B cell (primary cell): ENCODE data around the gene SACM1L. TPM values are rescaled to one million over a fixed set of nuclear protein-coding genes. Genes with fewer than 3 reads are reported as not detected.
"Not testable (repeated sequence)": the region's sequence is repeated elsewhere in the genome, so short reads cannot be mapped to it uniquely, and the experiment has no call there.

ENCODE experiments used
- ATAC-seq: fragments of 200-7000 bp; cut with Tn5 transposase; one replicate; pipeline ENCODE4 v1.10.0; 2021; ENCODE audit warnings: low read depth, mild to moderate bottlenecking, moderate number of reproducible peaks, moderate library complexity
- CTCF ChIA-PET: fragments of 350-600 bp; sonication (Branson Sonifier 250); formaldehyde crosslinking; loops from one replicate; lab custom pipeline; 2021; ENCODE audit warnings: antibody characterized with exemption, inconsistent platforms; lab: Charles Lee
- POLR2A ChIA-PET: fragments of 350-600 bp; sonication (Branson Sonifier 250); formaldehyde crosslinking; loops from one replicate; lab custom pipeline; 2021; ENCODE audit warnings: antibody characterized with exemption; lab: Charles Lee
- DNase-seq: peaks from one replicate; pipeline ENCODE4 v3.0.0; 2013
- H2AFZ ChIP-seq: 2 replicates; pipeline ENCODE4 v1.6.1; 2012; ENCODE audit warnings: mild to moderate bottlenecking, low read depth, low read length; ENCODE audit not compliant: insufficient read depth, poor library complexity, severe bottlenecking
- H3K27ac ChIP-seq, 2 donors: 1 replicate in 1 of 2; 2 replicates in 1 of 2; pipeline ENCODE4 v1.5.1; 2012 to 2013; ENCODE audit warnings: low read length in 2 of 2, mild to moderate bottlenecking in 2 of 2, moderate library complexity in 1 of 2
- H3K27me3 ChIP-seq, 4 experiments: fragments of 200-600 bp in 1 of 4; sonication (generic) in 1 of 4; replicated peaks in 1 of 4; 1 replicate in 2 of 4; 2 replicates in 2 of 4; pipeline versions ENCODE4 v1.6.1 to v1.7.0; 2013 to 2016; ENCODE audit warnings: low read length in 3 of 4, mild to moderate bottlenecking in 2 of 4, mixed read lengths in 1 of 4, moderate library complexity in 1 of 4; ENCODE audit not compliant: insufficient read depth in 4 of 4, control insufficient read depth in 3 of 4; ENCODE audit errors: control extremely low read depth in 1 of 4
- H3K36me3 ChIP-seq, 2 experiments: replicated peaks in 1 of 2; 1 replicate in 1 of 2; 2 replicates in 1 of 2; pipeline versions ENCODE4 v1.6.1 to v1.7.1; 2013; ENCODE audit warnings: low read length in 1 of 2; ENCODE audit not compliant: insufficient read depth in 2 of 2, control insufficient read depth in 1 of 2; ENCODE audit errors: control extremely low read depth in 1 of 2, extremely low read depth in 1 of 2
- H3K4me1 ChIP-seq, 2 donors: fragments of 200-600 bp in 1 of 2; sonication (generic) in 1 of 2; 1 replicate in 1 of 2; 2 replicates in 1 of 2; pipeline versions ENCODE4 v1.5.1 to v1.6.1; 2013 to 2017; ENCODE audit warnings: low read length in 2 of 2; ENCODE audit not compliant: control insufficient read depth in 2 of 2, insufficient read depth in 2 of 2
- H3K4me2 ChIP-seq: replicated peaks from 2 replicates; pipeline ENCODE3; 2012; ENCODE audit warnings: mild to moderate bottlenecking, low read depth, low read length; ENCODE audit not compliant: poor library complexity, severe bottlenecking
- H3K4me3 ChIP-seq, 5 experiments: fragments of 200-600 bp in 1 of 5; sonication (generic) in 1 of 5; 1 replicate in 3 of 5; 2 replicates in 2 of 5; pipeline versions ENCODE4 v1.5.1 to v1.7.0; 2011 to 2016; ENCODE audit warnings: low read length in 4 of 5, mild to moderate bottlenecking in 4 of 5, low read depth in 2 of 5, control low read depth in 1 of 5, moderate library complexity in 1 of 5; ENCODE audit not compliant: insufficient read depth in 1 of 5; ENCODE audit errors: control extremely low read depth in 1 of 5, extremely low read depth in 1 of 5
- H3K79me2 ChIP-seq: fragments of 200-600 bp; sonication (generic); one replicate; pipeline ENCODE4 v1.6.0; 2016; ENCODE audit warnings: low read length; ENCODE audit not compliant: control insufficient read depth, insufficient read depth
- H3K9ac ChIP-seq: fragments of 200-600 bp; sonication (generic); 2 replicates; pipeline ENCODE4 v1.6.1; 2017; ENCODE audit warnings: mild to moderate bottlenecking, low read length, moderate library complexity
- H3K9me3 ChIP-seq, 3 donors: one replicate each; pipeline versions ENCODE4 v1.6.1 to v1.7.1; 2013; ENCODE audit warnings: low read length in 2 of 3; ENCODE audit not compliant: control insufficient read depth in 2 of 3, insufficient read depth in 1 of 3; ENCODE audit errors: control extremely low read depth in 1 of 3
- H4K20me1 ChIP-seq: 2 replicates; pipeline ENCODE4 v1.6.0; 2012; ENCODE audit warnings: mild to moderate bottlenecking, low read length; ENCODE audit not compliant: insufficient read depth, control insufficient read depth, poor library complexity, severe bottlenecking
- H3K27ac Mint-ChIP-seq: one replicate; pipeline ENCODE4 v1.8.0; 2021; ENCODE audit warnings: mixed read lengths
- H3K27me3 Mint-ChIP-seq: one replicate; pipeline ENCODE4 v1.8.0; 2021; ENCODE audit warnings: mixed read lengths
- H3K4me1 Mint-ChIP-seq: one replicate; pipeline ENCODE4 v1.8.0; 2021; ENCODE audit warnings: mixed read lengths
- H3K4me3 Mint-ChIP-seq: one replicate; pipeline ENCODE4 v1.8.0; 2021; ENCODE audit warnings: mixed read lengths
- H3K9me3 Mint-ChIP-seq: one replicate; pipeline ENCODE4 v1.8.0; 2022; ENCODE audit warnings: mixed read lengths; ENCODE audit not compliant: insufficient read depth
- EZH2 ChIP-seq: IDR thresholded peaks from 2 replicates; pipeline ENCODE4 v1.6.1; 2012; ENCODE audit warnings: borderline replicate concordance, low read depth, mild to moderate bottlenecking, moderate library complexity, low read length; ENCODE audit not compliant: insufficient read depth, poor library complexity, severe bottlenecking
- WGBS: methylation state at CpG from one replicate; pipeline ENCODE4 v1.1.5; 2013; ENCODE audit warnings: missing lambda C conversion rate; ENCODE audit not compliant: insufficient coverage; 5-methylcytosine and 5-hydroxymethylcytosine counted together
- intact Hi-C: fragments of 100-400 bp; cut with micrococcal nuclease; formaldehyde crosslinking; loops from one replicate; pipeline ENCODE4 v1.10.0; 2022
- polyA plus RNA-seq: library from polyadenylated mRNA; depleted of rRNA; stranded (reverse); fragments of >200 nt; gene quantifications from 2 replicates; pipeline ENCODE4 v1.2.3, GENCODE V29; 2012
- total RNA-seq, 2 donors: library from RNA; stranded (reverse); fragments of 120-200 nt in 1 of 2; gene quantifications; 1 replicate in 1 of 2; 2 replicates in 1 of 2; pipeline versions ENCODE4 v1.2.3 to v1.2.4, GENCODE V29; 2013 to 2022
- TF ChIP-seq, protein P1 (sequence below): fragments of 200-600 bp; IDR thresholded peaks from one replicate; pipeline ENCODE4 v1.8.0; 2022; ENCODE audit warnings: antibody characterized with exemption, mild to moderate bottlenecking

Gene SACM1L
- total and polyA plus RNA-seq, 2 donors (not counting 1 experiment from before 2014, with no cell fraction given): 20.7 to 85.7 TPM

DNA sequence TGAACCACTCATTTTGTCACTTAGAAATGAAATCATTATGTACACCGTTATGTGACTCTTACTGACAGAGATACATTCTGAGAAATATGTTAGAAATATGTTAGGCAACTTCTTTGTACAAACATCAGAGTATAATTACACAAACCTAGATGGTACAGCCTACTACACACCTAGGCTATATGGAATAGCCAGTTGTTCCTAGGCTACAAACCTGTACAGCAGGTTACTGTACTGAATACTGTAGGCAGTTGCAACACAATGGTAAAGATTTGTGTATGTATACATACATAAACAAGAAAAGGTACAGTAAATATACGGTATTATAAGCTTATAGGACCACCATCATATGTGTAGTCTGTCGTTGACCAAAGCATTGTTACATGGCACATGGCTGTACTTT is 3.7 kb downstream of the SACM1L start:
- Histone ChIP-seq H3K9me3 (no peaks in the 10 kb centered on the region), H3K27ac (peak overlapping the region in 1 of 2 donors; percentile 73), H3K79me2 (peaks cover 85% of the 10 kb centered on the region), H2AFZ (no peak overlapping the region), H3K4me3 (no peak overlapping the region), H3K36me3 (peaks cover 0 to 18% of the 10 kb centered on the region in 2 experiments), H3K9ac (no peak overlapping the region), H3K4me1 (peaks cover 47 to 54% of the 10 kb centered on the region in 2 donors), H4K20me1 (peaks cover 28% of the 10 kb centered on the region), H3K4me2 (no peak overlapping the region), H3K27me3 (no peaks in the 10 kb centered on the region)
- POLR2A ChIA-PET: no interaction called here
- H3K27me3 Mint-ChIP-seq: peaks cover 3% of the 10 kb centered on the region
- WGBS: 100% methylated on average over 1 of the region's 3 CpGs
- intact Hi-C loops: no loop called here
- no peak for DNase-seq
- CTCF ChIA-PET: interaction anchor here (1.1 to 2.4 kb wide), 4 partner anchors 12 to 183 kb away, joined by 3 to 9 read pairs (median 4); no protein-coding TSS in a partner anchor
- TF ChIP-seq, protein P1, sequence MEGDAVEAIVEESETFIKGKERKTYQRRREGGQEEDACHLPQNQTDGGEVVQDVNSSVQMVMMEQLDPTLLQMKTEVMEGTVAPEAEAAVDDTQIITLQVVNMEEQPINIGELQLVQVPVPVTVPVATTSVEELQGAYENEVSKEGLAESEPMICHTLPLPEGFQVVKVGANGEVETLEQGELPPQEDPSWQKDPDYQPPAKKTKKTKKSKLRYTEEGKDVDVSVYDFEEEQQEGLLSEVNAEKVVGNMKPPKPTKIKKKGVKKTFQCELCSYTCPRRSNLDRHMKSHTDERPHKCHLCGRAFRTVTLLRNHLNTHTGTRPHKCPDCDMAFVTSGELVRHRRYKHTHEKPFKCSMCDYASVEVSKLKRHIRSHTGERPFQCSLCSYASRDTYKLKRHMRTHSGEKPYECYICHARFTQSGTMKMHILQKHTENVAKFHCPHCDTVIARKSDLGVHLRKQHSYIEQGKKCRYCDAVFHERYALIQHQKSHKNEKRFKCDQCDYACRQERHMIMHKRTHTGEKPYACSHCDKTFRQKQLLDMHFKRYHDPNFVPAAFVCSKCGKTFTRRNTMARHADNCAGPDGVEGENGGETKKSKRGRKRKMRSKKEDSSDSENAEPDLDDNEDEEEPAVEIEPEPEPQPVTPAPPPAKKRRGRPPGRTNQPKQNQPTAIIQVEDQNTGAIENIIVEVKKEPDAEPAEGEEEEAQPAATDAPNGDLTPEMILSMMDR: no peak
- no peak for TF ChIP-seq EZH2
- peaks cover 75% of the 10 kb centered on the region for H3K4me1 Mint-ChIP-seq
- H3K4me3 Mint-ChIP-seq: peak overlapping the region; percentile 24
- ATAC-seq: no peak
- no peak overlapping the region for H3K27ac Mint-ChIP-seq
- H3K9me3 Mint-ChIP-seq: no peaks in the 10 kb centered on the region

GRCh38 chr3:45693941-45694521 is 4.8 kb downstream of the SACM1L start:
- no peaks in the 10 kb centered on the region for H3K27me3 ChIP-seq
- intact Hi-C loops: no loop called here
- CTCF ChIA-PET: interaction anchor here (0.5 to 2.4 kb wide), 9 partner anchors 11 to 184 kb away, joined by 3 to 9 read pairs (median 3); no protein-coding TSS in a partner anchor
- POLR2A ChIA-PET: interaction anchor here (0.8 kb wide), 1 partner anchor 34 kb away, joined by 6 read pairs; no protein-coding TSS in a partner anchor
- H3K4me3 ChIP-seq: no peak overlapping the region
- H3K4me2 ChIP-seq: peak overlapping the region; percentile 42
- H3K9me3 ChIP-seq: no peaks in the 10 kb centered on the region
- peak overlapping the region; percentile 80 for H3K27ac Mint-ChIP-seq
- peaks cover 34% of the 10 kb centered on the region for H4K20me1 ChIP-seq
- peak overlapping the region; percentile 43 to 73 for H3K27ac ChIP-seq
- DNase-seq (peak; percentile 48), ATAC-seq (peak; percentile 3)
- TF ChIP-seq, protein P1: no peak
- no peak for TF ChIP-seq EZH2
- peak overlapping the region; percentile 13 for H3K9ac ChIP-seq
- H3K4me3 Mint-ChIP-seq: peak overlapping the region; percentile 40
- no CpG with 5 or more reads among the region's 3 CpGs for WGBS
- H3K4me1 Mint-ChIP-seq: peaks cover 67% of the 10 kb centered on the region
- peaks cover 97% of the 10 kb centered on the region for H3K79me2 ChIP-seq
- peaks cover 47% of the 10 kb centered on the region in 2 donors for H3K4me1 ChIP-seq
- H3K9me3 Mint-ChIP-seq: no peaks in the 10 kb centered on the region
- peaks cover 0 to 18% of the 10 kb centered on the region in 2 experiments for H3K36me3 ChIP-seq
- peaks cover under 1% of the 10 kb centered on the region for H3K27me3 Mint-ChIP-seq
- H2AFZ ChIP-seq: no peak overlapping the region

DNA sequence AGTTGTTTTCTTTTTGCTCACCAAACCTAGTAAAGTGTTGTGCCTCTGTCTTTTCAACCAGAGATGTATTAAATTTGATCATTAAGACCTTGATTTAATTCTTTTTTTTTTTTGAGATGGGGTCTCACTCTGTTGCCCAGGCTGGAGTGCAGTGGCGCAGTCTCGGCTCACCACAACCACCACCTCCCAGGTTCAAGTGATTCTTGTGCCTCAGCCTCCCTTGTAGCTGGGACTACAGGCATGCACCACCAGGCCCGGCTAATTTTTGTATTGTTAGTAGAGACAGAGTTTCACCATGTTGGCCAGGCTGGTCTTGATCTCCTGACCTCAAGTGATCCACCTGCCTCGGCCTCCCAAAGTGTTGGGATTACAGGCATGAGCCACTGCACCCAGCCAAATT is 6.0 kb downstream of the SACM1L start:
- H3K27me3 Mint-ChIP-seq, H3K9me3 ChIP-seq, H2AFZ ChIP-seq, H3K4me2 ChIP-seq, H3K27me3 ChIP-seq, DNase-seq, ATAC-seq, intact Hi-C loops, H3K9me3 Mint-ChIP-seq, H3K4me3 ChIP-seq, H3K9ac ChIP-seq: not testable (repeated sequence)
- H4K20me1 ChIP-seq: peaks cover 38% of the 10 kb centered on the region
- peaks cover 0 to 18% of the 10 kb centered on the region in 2 experiments for H3K36me3 ChIP-seq
- ChIA-PET POLR2A (interaction anchor here (0.8 kb wide), 1 partner anchor 35 kb away, joined by 6 read pairs; no protein-coding TSS in a partner anchor), CTCF (interaction anchor here (0.8 to 2.4 kb wide), 3 partner anchors 23 to 185 kb away, joined by 3 to 9 read pairs (median 4); no protein-coding TSS in a partner anchor)
- H3K79me2 ChIP-seq: peaks cover 97% of the 10 kb centered on the region
- peak overlapping the region in 1 of 2 donors; percentile 73 for H3K27ac ChIP-seq
- H3K4me1 ChIP-seq: peaks cover 42% of the 10 kb centered on the region in 2 donors
- WGBS: 60% methylated on average over 1 of the region's 4 CpGs
- peaks cover 62% of the 10 kb centered on the region for H3K4me1 Mint-ChIP-seq
- peak overlapping the region; percentile 80 for H3K27ac Mint-ChIP-seq
- H3K4me3 Mint-ChIP-seq: peak overlapping the region; percentile 40
